T follicular helper cell (primary cell): ENCODE data around the gene PEX13.
A peak's percentile ranks its signal among the peaks of the same experiment; 100 is the strongest.
"Not testable (repeated sequence)": the region's sequence is repeated elsewhere in the genome, so short reads cannot be mapped to it uniquely, and the experiment has no call there.

ENCODE experiments used
- DNase-seq: peaks from one replicate; pipeline ENCODE4 v3.0.0-alpha.2; 2020; ENCODE audit warnings: low read depth

PEX13 gene

DNA sequence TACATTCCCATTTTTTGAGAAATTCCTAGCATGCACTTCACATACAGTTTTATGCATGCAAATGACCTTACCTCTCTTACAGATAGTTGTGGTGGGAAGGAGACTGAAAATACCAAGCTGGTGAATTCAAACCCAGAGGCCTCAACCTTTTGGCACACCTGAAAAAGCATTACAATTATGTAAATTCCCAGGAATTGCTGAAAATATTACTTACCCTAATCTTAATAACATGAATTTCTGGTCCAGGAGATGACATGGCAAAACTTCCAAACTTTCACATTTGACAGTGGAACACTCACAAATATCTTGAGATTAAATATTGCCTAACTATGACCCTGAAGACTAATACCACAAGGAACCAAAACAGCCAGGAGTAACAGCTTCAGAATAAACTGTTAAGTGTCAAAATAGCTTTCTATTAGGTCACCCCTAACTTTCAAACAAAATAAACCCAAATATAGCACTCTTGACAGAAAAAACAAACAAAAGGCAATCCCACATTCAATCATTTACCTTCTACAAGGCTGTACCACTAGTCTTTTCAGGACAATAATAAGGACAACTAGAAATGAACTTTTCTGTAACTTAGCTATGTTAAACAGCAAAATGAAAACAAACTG is 10.9 kb upstream of the PEX13 start:
- DNase-seq = no peak

- no peak for DNase-seq
Measured at GRCh38 chr2:61009355-61009754, 8.2 kb upstream of the PEX13 start.

GRCh38 chr2:61011678-61012077 is 5.8 kb upstream of the PEX13 start:
- no peak for DNase-seq

DNA sequence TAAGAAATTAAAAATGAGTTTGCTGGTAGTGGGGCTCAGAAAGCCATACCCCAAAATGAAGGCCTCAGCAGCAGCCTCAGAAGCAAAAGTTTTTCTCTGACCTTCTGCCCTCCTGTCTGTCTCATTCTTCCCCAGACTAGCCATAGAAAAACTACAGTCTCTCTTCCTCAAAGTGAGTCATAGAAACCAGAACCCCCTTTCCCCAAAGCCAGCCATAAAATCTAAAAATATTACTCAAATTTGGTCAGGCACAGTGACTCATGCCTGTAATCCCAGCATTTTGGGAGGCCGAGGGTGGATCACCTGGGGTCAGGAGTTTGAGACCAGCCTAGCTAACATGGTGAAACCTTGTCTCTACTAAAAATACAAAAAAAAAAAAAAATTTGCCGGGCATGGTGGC is 5.2 kb upstream of the PEX13 start:
- not testable (repeated sequence) for DNase-seq

- no peak for DNase-seq
Measured at GRCh38 chr2:61013382-61013781, 4.1 kb upstream of the PEX13 start.

DNA sequence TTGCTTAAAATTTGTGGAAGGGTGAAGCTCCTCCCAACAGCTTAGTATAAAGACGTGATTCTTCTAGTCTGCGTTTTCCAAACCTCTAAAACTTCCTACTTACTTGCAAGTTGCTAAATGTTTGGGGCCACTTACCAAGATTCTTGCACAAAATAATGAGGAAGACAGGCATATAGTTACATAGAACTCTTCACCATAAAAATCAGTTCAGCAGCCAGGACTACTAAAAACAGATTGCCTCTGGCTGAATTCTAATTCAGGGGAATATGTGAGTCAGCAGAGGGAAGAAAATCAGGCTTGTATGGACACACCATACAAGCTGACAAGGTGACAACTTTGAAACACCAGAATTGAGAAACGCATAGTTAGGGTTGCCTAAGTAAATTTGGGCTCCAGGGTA is 2.8 kb upstream of the PEX13 start:
- DNase-seq = no peak

- no peak for DNase-seq
Measured at GRCh38 chr2:61015976-61016375, 1.5 kb upstream of the PEX13 start.

DNA sequence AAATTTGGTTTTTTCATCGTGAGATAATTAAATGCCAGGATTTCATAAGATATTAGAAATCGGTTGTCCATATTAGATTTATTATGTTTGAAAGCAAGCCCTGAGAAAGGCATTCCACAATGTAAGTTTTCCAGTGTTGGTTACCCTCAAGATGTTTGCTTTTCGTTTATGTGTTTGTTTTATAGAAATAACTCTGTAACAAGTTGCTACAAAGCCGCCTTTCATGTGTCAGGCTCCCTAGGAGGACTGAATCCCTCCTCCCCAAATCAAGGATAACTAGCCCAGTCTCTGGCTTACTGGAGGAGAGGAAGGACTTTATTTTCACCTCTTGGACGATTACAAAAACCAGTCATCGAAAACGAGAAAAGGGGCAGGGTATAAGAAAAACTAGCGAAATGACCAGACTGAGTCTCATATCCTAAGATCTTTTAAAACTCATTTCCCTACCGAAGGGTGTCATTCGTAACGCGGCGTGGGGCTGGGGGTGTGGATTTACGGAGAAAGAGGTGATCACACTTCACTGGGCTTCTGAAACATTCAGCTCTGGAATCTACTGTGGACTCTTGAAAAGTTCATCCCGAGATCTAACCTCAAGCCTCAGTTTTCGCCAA is 1.0 kb upstream of the PEX13 start:
- DNase-seq = no peak

GRCh38 chr2:61017003-61017555 is 441 bp upstream of the PEX13 start:
- DNase-seq = peak; percentile 48

GRCh38 chr2:61018318-61018755 is 817 bp downstream of the PEX13 start:
- DNase-seq = no peak

DNA sequence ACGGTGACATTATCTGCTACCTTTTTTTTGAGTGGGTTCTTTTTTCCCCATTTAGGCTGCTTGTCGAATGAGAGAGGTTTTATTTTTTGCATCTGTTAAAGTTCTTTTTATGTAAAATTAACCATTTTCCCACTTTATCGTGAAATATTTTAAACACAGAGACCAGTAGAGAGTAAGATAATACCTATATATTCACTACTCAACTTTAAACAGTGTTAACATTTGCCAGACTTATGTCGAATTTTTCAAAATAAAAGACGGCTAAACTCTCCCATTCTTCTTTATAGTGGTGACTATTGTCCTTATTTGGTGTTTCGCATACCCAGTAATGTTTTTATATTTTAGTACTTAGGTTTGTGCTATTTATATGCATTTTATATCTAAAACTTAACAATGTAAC is 1.3 kb downstream of the PEX13 start:
- DNase-seq = no peak

GRCh38 chr2:61021228-61021660 is 3.7 kb downstream of the PEX13 start:
- DNase-seq = no peak

- DNase-seq = no peak
Measured at GRCh38 chr2:61023670-61024069, 6.2 kb downstream of the PEX13 start.

- DNase-seq = no peak
Measured at GRCh38 chr2:61029533-61029932, 12.0 kb downstream of the PEX13 start.

- not testable (repeated sequence) for DNase-seq
Measured at GRCh38 chr2:61034592-61034991, 17.1 kb downstream of the PEX13 start.

- DNase-seq = not testable (repeated sequence)
Measured at GRCh38 chr2:61036643-61037042, 19.1 kb downstream of the PEX13 start.

GRCh38 chr2:61042807-61043206 is 25.3 kb downstream of the PEX13 start:
- DNase-seq = no peak

DNA sequence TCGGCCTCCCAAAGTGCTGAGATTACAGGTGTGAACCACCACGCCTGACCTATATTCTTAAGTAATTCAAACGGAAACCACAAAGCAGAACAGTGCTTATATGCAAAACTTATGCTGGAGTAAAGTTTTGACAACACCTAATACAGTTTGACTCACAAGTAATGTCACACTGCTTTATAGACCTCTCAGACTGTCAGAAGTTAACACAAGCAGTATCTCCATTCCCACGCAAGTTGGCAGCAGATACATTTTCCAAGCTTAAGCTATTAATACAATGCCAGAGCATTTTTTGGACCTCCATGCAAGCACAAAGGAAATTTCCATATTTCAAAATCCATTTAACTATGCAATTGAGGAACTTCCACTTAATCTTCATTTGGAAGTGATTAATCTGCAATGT is 27.1 kb downstream of the PEX13 start:
- DNase-seq = no peak

DNA sequence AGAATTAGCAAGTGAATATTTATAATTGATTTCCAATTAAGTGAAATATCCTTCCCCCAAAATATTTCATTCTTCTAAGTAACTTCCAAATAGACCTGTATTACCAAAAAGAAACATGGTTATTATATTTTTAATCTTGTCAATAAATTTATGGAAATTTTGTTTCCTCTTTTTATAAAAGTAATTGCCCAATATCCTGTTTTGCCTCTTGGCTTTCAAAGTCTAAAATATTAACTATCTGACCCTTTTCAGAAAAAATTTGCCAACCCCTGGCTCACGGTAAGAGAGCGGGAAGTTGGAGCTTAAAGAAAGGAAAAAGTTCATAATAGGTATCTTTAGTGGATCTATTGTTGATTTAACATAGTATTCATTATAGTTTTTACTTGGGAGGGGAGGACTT is 27.7 kb downstream of the PEX13 start:
- DNase-seq = no peak

GRCh38 chr2:61045999-61046398 is 28.5 kb downstream of the PEX13 start:
- DNase-seq = no peak

DNA sequence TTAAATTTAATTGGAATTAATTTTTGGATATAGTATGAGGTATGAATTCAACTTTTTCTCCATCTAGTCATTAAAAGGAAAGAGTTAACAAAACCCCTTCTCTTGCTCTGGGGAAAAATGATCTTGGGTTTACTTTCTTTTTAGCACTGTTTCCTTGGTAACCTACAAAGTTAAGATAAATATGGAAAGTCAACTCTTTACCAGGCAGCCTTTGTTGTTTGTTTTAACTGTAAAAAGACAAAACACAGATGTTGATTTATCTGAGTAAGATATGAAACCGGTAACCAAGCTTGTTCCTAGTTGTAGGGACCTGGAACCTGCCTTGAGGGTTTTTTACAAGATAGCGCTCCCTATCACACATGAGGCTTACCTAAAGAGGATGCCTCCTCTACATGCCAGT is 38.0 kb downstream of the PEX13 start:
- DNase-seq = no peak

- no peak for DNase-seq
Measured at GRCh38 chr2:61057562-61057961, 40.0 kb downstream of the PEX13 start.

DNA sequence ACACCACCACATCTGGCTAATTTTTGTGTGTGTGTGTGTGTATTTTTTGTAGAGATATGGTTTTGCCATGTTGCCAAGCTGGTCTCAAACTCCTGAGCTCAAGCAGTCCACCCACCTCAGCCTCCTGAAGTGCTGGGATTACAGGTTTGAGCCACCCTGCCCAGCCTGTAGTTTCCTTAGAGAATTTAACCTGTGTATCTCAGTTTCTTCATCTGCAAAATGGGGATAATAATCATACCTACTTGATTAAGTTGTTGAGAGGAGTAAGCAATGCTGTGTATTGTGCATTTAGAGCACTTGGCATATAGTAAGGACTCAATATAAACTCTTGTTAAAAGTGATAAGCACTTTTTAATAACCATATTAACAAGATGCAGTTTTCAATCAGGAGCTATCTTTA is 41.9 kb downstream of the PEX13 start:
- no peak for DNase-seq
